ENCODE measurements around the gene LGALS3BP. TPM values are rescaled to one million over a fixed set of nuclear protein-coding genes. Genes with fewer than 3 reads are reported as not detected.

The LGALS3BP gene
- total RNA-seq, 1 experiment from 2014 or later = 69.8 TPM

DNA sequence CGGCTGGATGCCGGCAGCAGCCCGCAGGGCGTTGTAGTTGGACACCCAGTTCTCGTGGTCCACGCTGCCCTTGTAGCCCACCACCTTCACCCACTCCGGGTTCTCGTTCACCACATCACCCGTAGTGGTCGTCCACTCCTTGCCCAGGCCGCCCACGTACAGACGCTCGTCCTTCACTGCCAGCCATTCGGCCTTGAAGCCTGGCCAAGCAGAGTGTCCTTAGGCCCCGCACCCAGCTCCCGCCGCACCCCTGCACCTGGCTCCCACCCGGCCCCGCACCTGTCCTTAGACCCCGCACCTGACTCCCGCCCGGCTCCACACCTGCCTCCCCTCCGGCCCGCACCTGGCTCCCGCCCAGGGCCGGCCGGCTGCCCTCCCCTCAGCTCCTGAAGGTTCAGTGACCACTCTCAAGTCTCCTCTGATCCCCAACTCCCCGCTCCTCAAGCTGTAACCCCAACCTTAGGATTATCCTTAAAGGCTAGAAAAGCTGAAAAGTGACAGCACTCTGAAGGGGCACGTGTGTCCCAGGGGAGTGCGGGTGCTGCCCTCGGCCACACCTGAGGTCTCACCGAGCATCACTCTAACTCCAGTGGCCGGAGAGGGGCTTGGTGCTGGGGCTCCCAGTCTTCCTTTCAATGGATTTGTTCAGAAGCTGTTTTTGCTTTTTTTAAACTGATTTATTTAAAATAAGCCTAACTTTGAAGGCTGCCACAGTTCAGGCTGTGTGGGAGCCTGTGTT is 15.5 kb upstream of the LGALS3BP start:
- H3K27me3 ChIP-seq (ENCODE audit: insufficient read depth, low read length) = no peaks in the 10 kb centered on the region; the same call in 1 of the 2 replicates
- no peak overlapping the region for H2BK5ac ChIP-seq (ENCODE audit: insufficient read length, low read length)
- H3K23ac ChIP-seq (ENCODE audit: insufficient read length, low read depth, low read length) = no peak overlapping the region
- H3K23me2 ChIP-seq (ENCODE audit: insufficient read length, low read depth, low read length, poor library complexity, severe bottlenecking) = no peaks in the 10 kb centered on the region
- H2BK120ac ChIP-seq (ENCODE audit: low read depth, low read length, poor library complexity, severe bottlenecking) = no peak overlapping the region
- Mint-ChIP-seq H3K27ac (no peak overlapping the region; a peak in 1 of 7 replicates), H3K9me3 (no peaks in the 10 kb centered on the region), H3K4me3 (no peak overlapping the region), H3K36me3 (ENCODE audit: insufficient read depth in 1 of 3, low read depth in 3 of 3) (peaks cover 16 to 61% (median 35%) of the 10 kb centered on the region in 3 experiments), H3K27me3 (ENCODE audit: low read depth) (peaks cover 42% of the 10 kb centered on the region), H3K4me1 (no peaks in the 10 kb centered on the region)
- H3K79me2 ChIP-seq (ENCODE audit: insufficient read depth, low read length) = no peaks in the 10 kb centered on the region
- H3K4ac ChIP-seq (ENCODE audit: low read depth, low read length) = no peak overlapping the region
- H3K9me3 ChIP-seq (ENCODE audit: control insufficient read depth, low read depth, low read length) = no peaks in the 10 kb centered on the region
- no peak overlapping the region for H4K8ac ChIP-seq (replicated peaks; ENCODE audit: insufficient read length, low read depth, low read length)
- WGBS (ENCODE audit: extremely low coverage, insufficient read length, low lambda C conversion rate) = no CpG with 5 or more reads among the region's 34 CpGs
- no peak overlapping the region for H3K27ac ChIP-seq (ENCODE audit: insufficient read length, low read depth, low read length)
- no peaks in the 10 kb centered on the region for H3K79me1 ChIP-seq (ENCODE audit: insufficient read depth, low read depth, low read length, poor library complexity, severe bottlenecking)
- no peak overlapping the region for H2BK12ac ChIP-seq (ENCODE audit: insufficient read length, low read depth, low read length)
- H3K14ac ChIP-seq (ENCODE audit: insufficient read depth, low read length) = no peak overlapping the region
- no peak overlapping the region for H3K4me2 ChIP-seq (ENCODE audit: insufficient read depth, insufficient read length, low read length)
- H4K5ac ChIP-seq (ENCODE audit: insufficient read length, low read depth, low read length) = no peak overlapping the region
- H2AK5ac ChIP-seq (ENCODE audit: insufficient read length, low read length) = no peak overlapping the region
- H4K20me1 ChIP-seq (ENCODE audit: control insufficient read depth, insufficient read depth, insufficient read length) = no peaks in the 10 kb centered on the region
- no peaks in the 10 kb centered on the region for H3K4me1 ChIP-seq (ENCODE audit: insufficient read depth, low read length)
- TF ChIP-seq, protein P1, sequence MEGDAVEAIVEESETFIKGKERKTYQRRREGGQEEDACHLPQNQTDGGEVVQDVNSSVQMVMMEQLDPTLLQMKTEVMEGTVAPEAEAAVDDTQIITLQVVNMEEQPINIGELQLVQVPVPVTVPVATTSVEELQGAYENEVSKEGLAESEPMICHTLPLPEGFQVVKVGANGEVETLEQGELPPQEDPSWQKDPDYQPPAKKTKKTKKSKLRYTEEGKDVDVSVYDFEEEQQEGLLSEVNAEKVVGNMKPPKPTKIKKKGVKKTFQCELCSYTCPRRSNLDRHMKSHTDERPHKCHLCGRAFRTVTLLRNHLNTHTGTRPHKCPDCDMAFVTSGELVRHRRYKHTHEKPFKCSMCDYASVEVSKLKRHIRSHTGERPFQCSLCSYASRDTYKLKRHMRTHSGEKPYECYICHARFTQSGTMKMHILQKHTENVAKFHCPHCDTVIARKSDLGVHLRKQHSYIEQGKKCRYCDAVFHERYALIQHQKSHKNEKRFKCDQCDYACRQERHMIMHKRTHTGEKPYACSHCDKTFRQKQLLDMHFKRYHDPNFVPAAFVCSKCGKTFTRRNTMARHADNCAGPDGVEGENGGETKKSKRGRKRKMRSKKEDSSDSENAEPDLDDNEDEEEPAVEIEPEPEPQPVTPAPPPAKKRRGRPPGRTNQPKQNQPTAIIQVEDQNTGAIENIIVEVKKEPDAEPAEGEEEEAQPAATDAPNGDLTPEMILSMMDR (conservative IDR thresholded peaks at IDR 0.05) = no peak
- no peak overlapping the region for H3K9ac ChIP-seq (ENCODE audit: extremely low read depth, insufficient read length, low read length)
- no peak for DNase-seq
- no peak overlapping the region for H3K18ac ChIP-seq (ENCODE audit: insufficient read length, low read depth, low read length)
- no peak overlapping the region for H3K56ac ChIP-seq (ENCODE audit: insufficient read length, low read depth, low read length)
- no peak overlapping the region for H2BK15ac ChIP-seq (ENCODE audit: low read depth, low read length)
- H2AFZ ChIP-seq (ENCODE audit: low read length) = no peak overlapping the region
- no peak overlapping the region for H3T11ph ChIP-seq (ENCODE audit: low read length)
- no peak overlapping the region for H2BK20ac ChIP-seq (ENCODE audit: low read depth, low read length, poor library complexity, severe bottlenecking)
- no peak overlapping the region for H4K91ac ChIP-seq (ENCODE audit: insufficient read length, low read depth, low read length)
